Small intestine (tissue), 7 donors: ENCODE results near the gene CCDC28B. TPM values are rescaled to one million over a fixed set of nuclear protein-coding genes. Genes with fewer than 3 reads are reported as not detected.
A peak's percentile ranks its signal among the peaks of the same experiment; 100 is the strongest.

ENCODE experiments used
- DNase-seq, 2 donors: peaks; one replicate each; pipeline versions ENCODE4 v3.0.0 to v3.0.0-alpha.2; 2013
- FAIRE-seq: peaks from 2 replicates; lab custom pipeline; 2012; peaks lifted over from hg19 to GRCh38; lab: Jason Lieb, UNC
- H3K27ac ChIP-seq, 3 donors: one replicate each; pipeline ENCODE4 v1.5.1; 2013; ENCODE audit warnings: low read length in 2 of 3, mild to moderate bottlenecking in 2 of 3, control low read depth in 1 of 3, inconsistent platforms in 1 of 3, low read depth in 1 of 3, moderate library complexity in 1 of 3
- H3K27me3 ChIP-seq, 3 donors: one replicate each; pipeline ENCODE4 v1.6.1; 2013; ENCODE audit warnings: low read length in 3 of 3, inconsistent platforms in 1 of 3; ENCODE audit not compliant: control insufficient read depth in 3 of 3, insufficient read depth in 3 of 3
- H3K36me3 ChIP-seq, 3 donors: one replicate each; pipeline ENCODE4 v1.6.1; 2013; ENCODE audit warnings: low read length in 3 of 3, inconsistent platforms in 1 of 3, low read depth in 1 of 3, mild to moderate bottlenecking in 1 of 3, moderate library complexity in 1 of 3; ENCODE audit not compliant: control insufficient read depth in 3 of 3, insufficient read depth in 2 of 3
- H3K4me1 ChIP-seq, 3 donors: one replicate each; pipeline ENCODE4 v1.6.1; 2013; ENCODE audit warnings: low read length in 2 of 3, inconsistent platforms in 1 of 3, low read depth in 1 of 3, mild to moderate bottlenecking in 1 of 3, moderate library complexity in 1 of 3; ENCODE audit not compliant: control insufficient read depth in 3 of 3, insufficient read depth in 2 of 3
- H3K4me3 ChIP-seq, 3 donors: one replicate each; pipeline ENCODE4 v1.5.1; 2013; ENCODE audit warnings: low read length in 3 of 3, control low read depth in 1 of 3, inconsistent platforms in 1 of 3, low read depth in 1 of 3, mild to moderate bottlenecking in 1 of 3, moderate library complexity in 1 of 3
- H3K9me3 ChIP-seq, 2 donors: one replicate each; pipeline ENCODE4 v1.6.1; 2013; ENCODE audit warnings: low read depth in 1 of 2, low read length in 1 of 2; ENCODE audit not compliant: control insufficient read depth in 2 of 2, insufficient read depth in 1 of 2
- WGBS, 3 donors: extraction: QIAGEN DNeasy Blood & Tissue Kit; methylation state at CpG; one replicate each; pipeline ENCODE4 v1.1.7; 2013; 5-methylcytosine and 5-hydroxymethylcytosine counted together
- polyA plus RNA-seq, 4 donors: library from polyadenylated mRNA; stranded (reverse) in 3 of 4; unstranded in 1 of 4; fragments of 200-250 nt in 3 of 4; fragments of 120-200 nt in 1 of 4; gene quantifications; one replicate each; pipeline versions ENCODE4 v1.2.1 to v1.2.3, GENCODE V29; 2013
- donor health status: healthy with polysubstance abuse.
- donor health status: control.
- donor health status: control.
- donor health status: Bipolar disorder and iron deficiency.
- donor health status: healthy.

Gene CCDC28B
- polyA plus RNA-seq, 4 donors, result 2.5 to 9.3 (median 6.2) TPM

DNA sequence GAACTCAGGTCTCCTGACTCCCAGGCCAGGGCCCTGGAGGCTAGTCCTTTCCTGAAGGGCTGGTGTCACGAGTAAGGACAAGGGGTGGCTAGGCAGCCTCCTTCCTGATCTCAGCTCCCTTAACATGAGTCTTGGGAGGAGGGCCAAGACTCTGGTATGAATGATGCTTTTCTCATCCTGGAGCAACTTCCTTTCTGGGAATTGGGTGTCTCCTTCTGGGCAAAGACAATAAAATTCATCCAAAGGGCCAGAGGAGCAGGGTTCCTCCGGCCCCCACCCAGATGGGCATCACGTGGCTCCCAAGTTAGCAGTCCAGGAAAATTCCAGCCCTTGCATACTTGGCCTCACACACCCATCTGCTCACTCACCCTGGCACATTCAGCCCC lies 46.5 kb downstream of the CCDC28B start, which contains the start of gene FAM167B:
Gene FAM167B, plus strand, starts transcription at position 335 of the 386 bp plus-strand sequence. CDS start 200 bp downstream, outside the sequence.
- no peak for FAIRE-seq
- H3K4me3 ChIP-seq, result no peak within 1 kb of the TSS
- DNase-seq, result no peak
- H3K4me1 ChIP-seq, result peaks cover 0 to 21% (median 8%) of the 10 kb centered on the region in 3 donors
- H3K36me3 ChIP-seq, result no peaks in the 10 kb centered on the region
- no peaks in the 10 kb centered on the region for H3K9me3 ChIP-seq
- H3K27me3 ChIP-seq, result no peaks in the 10 kb centered on the region
- 56 to 78% (median 69%) methylated on average over 3 of the region's 3 CpGs for WGBS, 3 donors
- H3K27ac ChIP-seq, result peak within 1 kb of the TSS in 1 of 3 donors; percentile 79

DNA sequence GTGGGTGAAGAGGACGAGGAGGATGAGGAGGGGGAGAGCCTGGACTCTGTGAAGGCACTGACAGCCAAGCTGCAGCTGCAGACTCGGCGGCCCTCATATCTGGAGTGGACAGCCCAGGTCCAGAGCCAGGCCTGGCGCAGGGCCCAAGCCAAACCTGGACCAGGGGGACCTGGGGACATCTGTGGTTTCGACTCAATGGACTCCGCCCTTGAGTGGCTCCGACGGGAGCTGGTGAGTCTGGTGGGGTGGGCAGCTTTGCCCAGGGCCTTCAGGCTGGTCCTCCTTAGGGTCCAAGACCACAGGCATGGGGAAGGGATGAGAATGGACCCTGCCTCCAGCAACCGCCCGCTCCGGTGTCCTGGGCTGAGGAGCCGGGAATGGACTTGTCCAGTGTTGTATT lies 47.1 kb downstream of the CCDC28B start:
- peaks cover 0 to 21% (median 8%) of the 10 kb centered on the region in 3 donors for H3K4me1 ChIP-seq
- H3K36me3 ChIP-seq, result no peaks in the 10 kb centered on the region
- WGBS, 3 donors, result 76 to 84% (median 77%) methylated on average over 12 of the region's 12 CpGs
- peak overlapping the region in 1 of 3 donors; percentile 79 for H3K27ac ChIP-seq
- FAIRE-seq, result no peak
- no peak overlapping the region for H3K4me3 ChIP-seq
- H3K9me3 ChIP-seq, result no peaks in the 10 kb centered on the region
- DNase-seq, result no peak
- no peaks in the 10 kb centered on the region for H3K27me3 ChIP-seq

DNA sequence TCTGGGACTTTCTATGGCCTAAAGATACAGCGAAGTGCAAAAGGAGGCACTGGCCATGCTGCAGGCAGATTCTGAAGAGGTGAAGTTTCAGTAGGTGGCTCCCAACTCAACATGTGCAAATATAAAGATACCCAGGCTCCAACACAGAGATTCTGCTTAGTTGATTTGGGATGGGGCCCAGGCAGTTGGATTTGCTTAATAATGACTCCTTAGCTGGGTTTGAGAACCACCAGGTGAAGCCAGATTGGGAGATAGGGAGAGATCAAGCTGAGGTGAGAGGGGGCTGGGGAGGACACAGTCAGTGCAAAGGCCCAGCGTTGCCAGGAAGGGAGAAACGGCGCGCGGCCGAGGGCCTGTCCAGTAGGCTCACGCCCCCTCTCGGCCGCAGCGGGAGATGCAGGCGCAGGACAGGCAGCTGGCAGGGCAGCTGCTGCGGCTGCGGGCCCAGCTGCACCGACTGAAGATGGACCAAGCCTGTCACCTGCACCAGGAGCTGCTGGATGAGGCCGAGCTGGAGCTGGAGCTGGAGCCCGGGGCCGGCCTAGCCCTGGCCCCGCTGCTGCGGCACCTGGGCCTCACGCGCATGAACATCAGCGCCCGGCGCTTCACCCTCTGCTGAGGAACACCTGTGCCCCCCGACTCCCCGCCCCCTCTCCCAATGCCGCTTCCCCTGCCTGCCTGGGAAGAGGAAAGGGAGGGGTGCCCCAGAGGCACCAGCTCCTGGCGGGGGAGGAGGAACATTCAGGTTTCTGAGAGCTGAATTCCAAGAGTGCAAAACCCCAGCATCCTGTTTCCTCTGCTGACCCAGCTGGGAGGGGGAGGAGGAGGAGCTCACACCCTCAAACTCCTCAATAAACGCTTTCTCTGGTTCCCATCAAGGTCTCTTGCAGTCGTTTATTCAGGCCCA lies 47.8 kb downstream of the CCDC28B start:
- no peak for FAIRE-seq
- Histone ChIP-seq H3K4me3 (no peak overlapping the region), H3K27ac (peak overlapping the region in 2 of 3 donors; percentile 52 to 79), H3K4me1 (peaks cover 0 to 21% (median 8%) of the 10 kb centered on the region in 3 donors), H3K36me3 (no peaks in the 10 kb centered on the region), H3K27me3 (no peaks in the 10 kb centered on the region), H3K9me3 (no peaks in the 10 kb centered on the region)
- WGBS, 3 donors, result 5 to 9% (median 5%) methylated on average over 20 to 31 of the region's 31 CpGs
- DNase-seq, result peak; percentile 74 to 85

GRCh38 chr1:32249831-32250525 lies 49.6 kb downstream of the CCDC28B start:
- no peak for FAIRE-seq
- 50 to 74% (median 53%) methylated on average over 9 of the region's 9 CpGs for WGBS, 3 donors
- Histone ChIP-seq H3K4me3 (no peak overlapping the region), H3K27me3 (no peaks in the 10 kb centered on the region), H3K36me3 (no peaks in the 10 kb centered on the region), H3K9me3 (no peaks in the 10 kb centered on the region), H3K27ac (peak overlapping the region; percentile 51 to 86 (median 56)), H3K4me1 (peaks cover 0 to 21% (median 8%) of the 10 kb centered on the region in 3 donors)
- DNase-seq, result peak; percentile 71 to 77

DNA sequence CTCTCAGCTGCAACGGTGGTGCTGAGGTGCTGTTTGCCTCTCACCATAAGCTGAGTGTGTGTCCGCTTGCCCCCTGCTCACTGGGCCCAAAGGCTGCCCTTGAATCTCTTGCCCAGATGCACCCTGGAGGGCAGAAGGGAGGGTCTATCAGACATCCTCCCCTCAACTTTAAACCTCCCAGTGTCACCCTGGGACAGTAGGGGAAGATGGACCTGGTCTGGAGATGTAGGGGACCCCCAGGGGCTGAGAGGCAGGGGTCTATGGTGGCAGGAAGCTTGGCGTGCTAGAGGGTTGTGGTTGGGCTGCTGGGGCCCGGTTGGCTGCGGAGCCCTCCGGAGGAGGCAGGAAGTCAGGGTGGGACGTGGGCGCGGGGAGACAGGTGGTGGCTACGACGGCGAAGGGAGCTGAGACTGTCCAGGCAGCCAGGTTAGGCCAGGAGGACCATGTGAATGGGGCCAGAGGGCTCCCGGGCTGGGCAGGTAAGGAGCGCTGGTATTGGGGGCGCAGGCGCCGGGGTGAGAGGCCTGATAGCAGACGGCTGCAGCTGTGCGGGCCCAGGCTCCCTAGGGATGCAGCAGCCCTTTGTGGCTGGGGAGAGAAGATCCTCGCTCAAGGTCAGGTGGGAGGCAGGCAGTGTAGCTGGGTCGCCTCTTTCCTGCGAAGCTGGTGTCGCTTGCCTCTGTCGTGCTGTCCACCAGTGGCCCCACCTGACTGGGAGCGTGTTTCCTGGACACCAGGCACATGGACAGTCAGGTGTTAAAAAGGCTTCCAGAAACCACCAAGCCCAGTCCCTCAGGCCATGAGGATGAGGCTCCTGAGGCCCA lies 50.7 kb downstream of the CCDC28B start, which contains the start of gene LCK:
Gene LCK, plus strand, starts transcription at position 373 of the 824 bp plus-strand sequence. CDS start 23,065 bp downstream, outside the sequence.
- H3K27me3 ChIP-seq, result no peaks in the 10 kb centered on the region
- H3K4me1 ChIP-seq, result peaks cover 0 to 21% (median 8%) of the 10 kb centered on the region in 3 donors
- 68 to 75% (median 75%) methylated on average over 21 to 25 of the region's 25 CpGs for WGBS, 3 donors
- DNase-seq (no peak), FAIRE-seq (no peak)
- H3K4me3 ChIP-seq, result peak within 1 kb of the TSS in 2 of 3 donors; percentile 26 to 54
- H3K36me3 ChIP-seq, result no peaks in the 10 kb centered on the region
- H3K9me3 ChIP-seq, result no peaks in the 10 kb centered on the region
- peak within 1 kb of the TSS; percentile 51 to 86 (median 56) for H3K27ac ChIP-seq

Other genes starting within 250 kb of the CCDC28B start
- 100 to 1,000 TPM in 1 of 4 donors, 10 to 100 TPM in 3; 50.1 to 123 (median 77.7) TPM for gene KHDRBS1, start 186.7 kb upstream of the CCDC28B start, polyA plus RNA-seq
- gene TMEM39B, start 127.7 kb upstream of the CCDC28B start, polyA plus RNA-seq, result 10 to 100 TPM in 2 of 4 donors, 1 to 10 TPM in 2; 4.2 to 15.6 (median 8.0) TPM
- 10 to 100 TPM in 2 of 4 donors, 1 to 10 TPM in 2; 5.4 to 25.6 (median 9.1) TPM for gene KPNA6, start 92.5 kb upstream of the CCDC28B start, polyA plus RNA-seq
- 10 to 100 TPM in 2 of 4 donors, 1 to 10 TPM in 2; 6.9 to 28.1 (median 18.1) TPM for gene TXLNA, start 20.9 kb upstream of the CCDC28B start, polyA plus RNA-seq
- gene IQCC, start 5.1 kb downstream of the CCDC28B start, polyA plus RNA-seq, result 1 to 10 TPM in 3 of 4 donors, under 1 TPM in 1; 0.54 to 4.8 (median 1.8) TPM
- gene DCDC2B, start 8.5 kb downstream of the CCDC28B start, polyA plus RNA-seq, result under 1 TPM in 1 of 4 donors, not detected in 3; 0.41 TPM
- 10 to 100 TPM in 2 of 4 donors, 1 to 10 TPM in 2; 6.5 to 22.1 (median 10.5) TPM for gene TMEM234, start 21.8 kb downstream of the CCDC28B start, polyA plus RNA-seq
- gene EIF3I, start 21.8 kb downstream of the CCDC28B start, polyA plus RNA-seq, result 100 to 1,000 TPM; 158 to 234 (median 169) TPM
- 1 to 10 TPM; 1.4 to 6.4 (median 2.6) TPM for gene FAM167B, start 46.6 kb downstream of the CCDC28B start, polyA plus RNA-seq
- 10 to 100 TPM in 1 of 4 donors, 1 to 10 TPM in 3; 3.1 to 14.1 (median 4.0) TPM for gene LCK, start 50.7 kb downstream of the CCDC28B start, polyA plus RNA-seq
- gene HDAC1, start 91.5 kb downstream of the CCDC28B start, polyA plus RNA-seq, result 100 to 1,000 TPM in 3 of 4 donors, 10 to 100 TPM in 1; 87.0 to 161 (median 112) TPM
- gene MARCKSL1, start 135.6 kb downstream of the CCDC28B start, polyA plus RNA-seq, result 100 to 1,000 TPM in 2 of 4 donors, 10 to 100 TPM in 2; 55.9 to 132 (median 91.1) TPM
- 10 to 100 TPM in 3 of 4 donors, 1 to 10 TPM in 1; 4.9 to 69.8 (median 28.0) TPM for gene FAM229A, start 161.9 kb downstream of the CCDC28B start, polyA plus RNA-seq
- gene TSSK3, start 161.9 kb downstream of the CCDC28B start, polyA plus RNA-seq, result 1 to 10 TPM in 1 of 4 donors, under 1 TPM in 2, not detected in 1; 0.45 to 5.2 (median 0.48) TPM
- gene BSDC1, start 193.8 kb downstream of the CCDC28B start, polyA plus RNA-seq, result 10 to 100 TPM; 38.5 to 61.2 (median 39.4) TPM